Fibroblast of villous mesenchyme (primary cell): ENCODE results near the gene GABRR2. TPM values are rescaled to one million over a fixed set of nuclear protein-coding genes. Genes with fewer than 3 reads are reported as not detected.
A peak's percentile ranks its signal among the peaks of the same experiment; 100 is the strongest.

Experiments
- DNase-seq: peaks from one replicate; pipeline ENCODE4 v3.0.0-alpha.2; 2010; ENCODE audit warnings: low read depth
- H3K4me3 ChIP-seq: 2 replicates; pipeline ENCODE4 v1.5.1; 2011; ENCODE audit warnings: low read depth, mild to moderate bottlenecking, low read length
- total RNA-seq: library from RNA; depleted of rRNA; stranded (reverse); fragments of >200 nt; gene quantifications from 2 replicates; pipeline ENCODE4 v1.2.3, GENCODE V29; 2012
- TF ChIP-seq, protein P1 (sequence below): IDR thresholded peaks from 2 replicates; pipeline ENCODE4 v1.5.1; 2012; ENCODE audit warnings: low read depth, mild to moderate bottlenecking, low read length; ENCODE audit not compliant: insufficient read depth

Gene GABRR2
- under 0.01 and 0.32 TPM in 2 replicates for total RNA-seq

DNA sequence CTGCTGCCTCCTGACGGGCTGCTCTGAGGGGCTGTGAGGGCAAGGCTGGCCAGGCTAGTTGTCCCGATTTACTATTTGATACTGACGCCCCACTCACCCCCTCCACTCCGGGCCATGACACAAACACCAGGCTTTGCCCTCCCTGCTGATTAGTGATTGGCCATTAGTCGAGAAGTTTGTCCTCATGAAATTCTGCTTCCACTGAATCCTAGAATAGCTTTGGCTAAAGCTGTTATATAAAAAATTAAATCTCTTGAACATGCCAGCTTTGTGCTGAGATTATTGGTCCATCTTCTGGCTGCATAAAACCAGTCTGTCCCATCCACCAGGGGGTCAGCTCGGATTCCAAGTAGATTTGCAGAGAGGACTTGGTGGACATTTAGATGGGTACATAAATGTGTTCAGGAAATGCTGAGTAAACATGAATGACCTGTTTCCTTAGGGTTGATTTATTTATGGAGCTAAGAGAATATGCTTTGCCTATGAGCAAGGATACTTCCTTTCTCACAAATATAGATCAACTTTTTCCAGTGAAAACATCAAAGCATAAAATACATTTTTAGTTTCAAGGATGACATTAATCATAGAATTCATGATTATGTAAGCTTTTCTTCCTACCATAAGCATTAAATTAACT is at the start of gene GABRR2:
Gene GABRR2, minus strand, starts transcription at position 51 of the 637 bp plus-strand sequence. CDS start 134 bp downstream, outside the sequence.
- no peak for DNase-seq
- H3K4me3 ChIP-seq, result no peak within 1 kb of the TSS
- TF ChIP-seq, protein P1, sequence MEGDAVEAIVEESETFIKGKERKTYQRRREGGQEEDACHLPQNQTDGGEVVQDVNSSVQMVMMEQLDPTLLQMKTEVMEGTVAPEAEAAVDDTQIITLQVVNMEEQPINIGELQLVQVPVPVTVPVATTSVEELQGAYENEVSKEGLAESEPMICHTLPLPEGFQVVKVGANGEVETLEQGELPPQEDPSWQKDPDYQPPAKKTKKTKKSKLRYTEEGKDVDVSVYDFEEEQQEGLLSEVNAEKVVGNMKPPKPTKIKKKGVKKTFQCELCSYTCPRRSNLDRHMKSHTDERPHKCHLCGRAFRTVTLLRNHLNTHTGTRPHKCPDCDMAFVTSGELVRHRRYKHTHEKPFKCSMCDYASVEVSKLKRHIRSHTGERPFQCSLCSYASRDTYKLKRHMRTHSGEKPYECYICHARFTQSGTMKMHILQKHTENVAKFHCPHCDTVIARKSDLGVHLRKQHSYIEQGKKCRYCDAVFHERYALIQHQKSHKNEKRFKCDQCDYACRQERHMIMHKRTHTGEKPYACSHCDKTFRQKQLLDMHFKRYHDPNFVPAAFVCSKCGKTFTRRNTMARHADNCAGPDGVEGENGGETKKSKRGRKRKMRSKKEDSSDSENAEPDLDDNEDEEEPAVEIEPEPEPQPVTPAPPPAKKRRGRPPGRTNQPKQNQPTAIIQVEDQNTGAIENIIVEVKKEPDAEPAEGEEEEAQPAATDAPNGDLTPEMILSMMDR, result no peak

DNA sequence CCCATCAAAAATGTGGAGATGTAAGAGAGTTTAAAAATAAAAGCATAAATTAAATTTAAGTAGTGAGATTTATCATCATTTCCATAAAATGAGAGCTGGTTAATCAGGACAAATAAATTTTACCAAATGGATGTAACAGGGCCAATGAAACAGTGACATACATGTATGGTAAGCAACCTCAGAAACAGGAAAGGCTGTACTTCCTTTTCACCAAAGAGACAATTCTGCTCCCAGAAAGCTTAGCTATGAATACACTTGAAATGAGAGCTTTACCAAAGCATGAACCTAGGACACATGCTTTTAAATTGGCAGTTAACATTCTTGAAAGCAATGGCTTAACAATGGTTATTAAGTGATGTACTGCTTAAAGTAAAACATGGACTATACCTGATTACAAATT is 49.5 kb upstream of the GABRR2 start:
- DNase-seq, result no peak
- TF ChIP-seq, protein P1, result no peak
- H3K4me3 ChIP-seq, result no peak overlapping the region

DNA sequence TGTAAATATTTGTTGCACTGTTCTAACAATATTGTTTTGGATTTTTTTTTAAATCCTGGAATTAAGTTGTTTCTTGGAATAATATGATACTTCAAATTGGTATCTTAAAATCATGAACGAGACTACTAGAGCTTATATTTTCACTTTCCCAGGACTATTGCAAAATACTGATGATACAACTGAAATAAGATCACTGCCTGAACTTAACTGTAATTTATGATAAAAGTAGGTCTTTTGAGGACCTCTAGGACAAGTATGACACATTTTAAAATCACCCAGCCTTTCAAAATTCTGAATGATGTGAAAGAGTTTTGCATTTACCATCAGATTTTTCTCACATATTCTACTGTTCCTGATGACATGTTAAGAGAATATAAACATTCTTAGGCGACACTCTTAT is 46.1 kb upstream of the GABRR2 start:
- DNase-seq, result no peak
- no peak overlapping the region for H3K4me3 ChIP-seq
- TF ChIP-seq, protein P1, result no peak

DNA sequence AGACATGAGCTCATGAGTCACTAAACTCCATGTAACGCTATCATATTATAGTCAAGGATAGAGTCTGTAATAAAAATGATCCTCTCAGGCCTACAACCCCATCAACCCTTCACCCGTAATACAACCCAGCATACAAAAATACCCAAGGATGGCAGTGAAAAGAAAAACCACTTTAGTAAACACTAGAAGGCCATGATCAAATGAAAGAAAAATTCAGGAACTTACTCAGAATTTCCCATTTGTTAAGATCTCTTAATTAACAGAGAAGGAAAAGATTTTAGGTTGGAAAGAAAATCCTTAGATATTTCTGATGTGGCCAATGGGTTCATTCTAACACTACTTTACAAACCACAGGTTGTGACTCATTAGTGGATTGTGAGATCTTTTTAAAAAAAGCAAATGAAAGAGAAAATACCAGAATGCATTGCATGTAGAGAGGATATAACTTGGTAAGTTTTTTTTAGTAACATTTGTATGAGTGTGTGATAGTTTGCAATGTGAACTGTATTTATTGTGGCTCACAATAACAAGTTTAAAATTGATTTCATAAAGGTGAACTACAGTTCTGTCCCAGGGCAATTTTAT is 45.4 kb upstream of the GABRR2 start:
- H3K4me3 ChIP-seq, result no peak overlapping the region
- no peak for DNase-seq

DNA sequence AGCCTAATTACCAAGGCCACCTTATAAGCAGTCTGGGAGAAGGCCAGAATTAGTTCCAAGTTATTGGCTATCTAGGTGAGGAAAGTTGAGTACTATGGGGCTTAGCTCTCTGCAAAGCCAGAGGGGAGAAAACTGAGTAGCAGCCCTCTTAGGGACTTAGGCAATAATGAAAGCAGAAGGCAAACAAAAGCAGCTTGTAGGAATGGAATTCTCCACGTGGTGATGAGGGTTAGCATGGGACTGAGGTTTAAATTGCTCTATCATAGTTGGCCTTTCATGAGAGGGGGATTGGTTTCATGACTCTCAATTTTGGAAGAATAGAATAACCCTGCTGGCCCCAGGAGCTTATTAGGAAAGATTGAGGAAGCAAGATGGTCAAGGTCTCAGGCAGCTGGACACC is 44.5 kb upstream of the GABRR2 start:
- H3K4me3 ChIP-seq, result no peak overlapping the region
- no peak for DNase-seq
- TF ChIP-seq, protein P1, result no peak

More for the DNA sequence above, 45.4 kb upstream of the GABRR2 start:
- TF ChIP-seq, protein P1, result no peak

DNA sequence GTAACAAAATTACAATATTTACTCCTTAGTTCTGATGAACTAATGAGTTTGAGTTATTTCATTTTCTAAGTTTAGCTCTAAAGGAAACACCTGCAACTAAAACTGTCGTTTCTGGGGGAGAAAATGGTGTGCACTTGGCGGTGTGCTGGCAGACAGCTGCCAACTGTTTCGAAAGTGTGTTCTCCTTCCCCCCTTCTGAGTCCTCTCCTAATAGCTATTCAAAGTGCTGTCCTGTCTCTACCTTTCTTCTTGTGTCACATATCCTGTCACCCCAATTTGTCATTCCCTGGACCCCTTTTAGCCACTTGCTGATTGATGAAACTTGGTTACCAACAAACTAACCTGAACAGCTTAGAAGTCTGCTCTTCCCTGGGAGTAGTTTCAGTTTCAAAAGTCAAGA is 42.3 kb upstream of the GABRR2 start:
- peak overlapping the region; percentile 38 for H3K4me3 ChIP-seq
- no peak for DNase-seq
- TF ChIP-seq, protein P1, result no peak
